ENCODE measurements around the gene ZIC2. TPM values are rescaled to one million over a fixed set of nuclear protein-coding genes. Genes with fewer than 3 reads are reported as not detected.

Gene ZIC2
- total and polyA plus RNA-seq, 2 of the 4 experiments (the other 2 are of a cell fraction) = not detected

GRCh38 chr13:99994638-99995020 lies 13.0 kb downstream of the ZIC2 start:
- intact Hi-C loops (cut with micrococcal nuclease) = no loop called here
- Histone ChIP-seq H2BK15ac (ENCODE audit: low read depth, low read length) (no peak overlapping the region), H3K14ac (replicated peaks; ENCODE audit: low read depth, low read length) (no peak overlapping the region), H2BK5ac (ENCODE audit: low read depth, low read length, poor library complexity, severe bottlenecking) (no peak overlapping the region), H3K27ac (ENCODE audit: insufficient read depth, low read length) (no peak overlapping the region), H3K4me1 (ENCODE audit: control insufficient read depth, insufficient read depth, low read length) (no peaks in the 10 kb centered on the region), H2BK20ac (ENCODE audit: low read depth, low read length) (no peak overlapping the region), H3K23ac (ENCODE audit: low read depth, low read length) (no peak overlapping the region), H3K9ac (ENCODE audit: low read depth, low read length) (no peak overlapping the region), H4K91ac (ENCODE audit: insufficient read depth, low read depth, low read length) (no peak overlapping the region), H4K8ac (ENCODE audit: low read depth in 2 of 2, low read length in 2 of 2) (no peak overlapping the region), H3K79me1 (ENCODE audit: low read depth in 1 of 2, low read length in 2 of 2) (no peaks in the 10 kb centered on the region), H3K56ac (ENCODE audit: extremely low read depth, insufficient read depth, low read length) (no peak overlapping the region), H2AFZ (replicated peaks; ENCODE audit: low read length, poor library complexity) (no peak overlapping the region), H3K9me3 (ENCODE audit: control insufficient read depth, insufficient read depth, low read length) (peaks cover 31% of the 10 kb centered on the region), H3K4me3 (ENCODE audit: insufficient read depth, low read depth, low read length) (no peak overlapping the region), H2AK9ac (replicated peaks; ENCODE audit: low read depth, low read length, poor library complexity) (no peak overlapping the region), H2AK5ac (ENCODE audit: low read depth, low read length) (no peak overlapping the region), H4K5ac (ENCODE audit: low read depth, low read length) (no peak overlapping the region), H3K4ac (ENCODE audit: low read depth, low read length) (no peak overlapping the region), H3K18ac (ENCODE audit: low read depth, low read length) (no peak overlapping the region), H3K4me2 (ENCODE audit: low read depth, low read length) (no peak overlapping the region), H3K9me1 (ENCODE audit: insufficient read depth, low read length) (0 out of 2 replicates have a peak, but pooled peaks cover 3% of the 10 kb centered on the region), H4K20me1 (ENCODE audit: insufficient read depth, low read length) (no peaks in the 10 kb centered on the region), H2BK120ac (ENCODE audit: low read depth, low read length) (no peak overlapping the region), H3K27me3 (ENCODE audit: control insufficient read depth, insufficient read depth, low read length) (peaks cover 89% of the 10 kb centered on the region), H3K36me3 (ENCODE audit: control insufficient read depth, insufficient read depth, low read length) (no peaks in the 10 kb centered on the region)
- WGBS, 2 experiments (ENCODE audit: extremely low coverage in 2 of 2, insufficient read length in 1 of 2) = no CpG with 5 or more reads among the region's 1 CpG
- CTCF ChIA-PET = no interaction called here
- in situ Hi-C loops (cut with MboI; ENCODE audit: low sequenced_read_pairs) = no loop called here
- POLR2A ChIA-PET (ENCODE audit: unreplicated experiment) = no interaction called here
- no TSS peak for BruUV-seq (replicated peaks)
- dilution Hi-C loops (cut with HindIII; ENCODE audit: low sequenced_read_pairs, unreplicated experiment) = no loop called here
- no peak for TF ChIP-seq RAD21 (IDR thresholded peaks at IDR 0.05; ENCODE audit: low read length)
- TF ChIP-seq BHLHE40 (IDR thresholded peaks at IDR 0.05; ENCODE audit: low read depth, low read length) = no peak
- TF ChIP-seq CTCF (conservative IDR thresholded peaks at IDR 0.05; ENCODE audit: low read depth, low read length) = no peak
- TF ChIP-seq CHD1 (IDR thresholded peaks at IDR 0.05; ENCODE audit: low read depth, low read length) = no peak
- no peak for TF ChIP-seq RCOR1 (IDR thresholded peaks at IDR 0.05; ENCODE audit: insufficient replicate concordance, low read length)
- TF ChIP-seq MXI1 (IDR thresholded peaks at IDR 0.05; ENCODE audit: borderline replicate concordance, low read depth, low read length) = no peak
- DNase-seq = no peak
- ATAC-seq (ENCODE audit: low read depth) = no peak

All from IMR-90 (cell line).